Mammary epithelial cell (primary cell): ENCODE results near the gene MCU.

Source experiments
- CTCF ChIP-seq, 2 donors: IDR thresholded peaks in 1 of 2; conservative IDR thresholded peaks in 1 of 2; 2 replicates each; pipeline ENCODE4 v1.5.1; 2011 to 2012; ENCODE audit warnings: inconsistent platforms in 2 of 2, low read length in 2 of 2, mild to moderate bottlenecking in 2 of 2, control low read depth in 1 of 2, low read depth in 1 of 2; ENCODE audit not compliant: insufficient read depth in 1 of 2; ENCODE audit errors: extremely low read depth in 1 of 2
- EZH2 ChIP-seq: IDR thresholded peaks from 2 replicates; pipeline ENCODE4 v1.6.1; 2012; ENCODE audit warnings: low read length, inconsistent platforms, borderline replicate concordance

DNA sequence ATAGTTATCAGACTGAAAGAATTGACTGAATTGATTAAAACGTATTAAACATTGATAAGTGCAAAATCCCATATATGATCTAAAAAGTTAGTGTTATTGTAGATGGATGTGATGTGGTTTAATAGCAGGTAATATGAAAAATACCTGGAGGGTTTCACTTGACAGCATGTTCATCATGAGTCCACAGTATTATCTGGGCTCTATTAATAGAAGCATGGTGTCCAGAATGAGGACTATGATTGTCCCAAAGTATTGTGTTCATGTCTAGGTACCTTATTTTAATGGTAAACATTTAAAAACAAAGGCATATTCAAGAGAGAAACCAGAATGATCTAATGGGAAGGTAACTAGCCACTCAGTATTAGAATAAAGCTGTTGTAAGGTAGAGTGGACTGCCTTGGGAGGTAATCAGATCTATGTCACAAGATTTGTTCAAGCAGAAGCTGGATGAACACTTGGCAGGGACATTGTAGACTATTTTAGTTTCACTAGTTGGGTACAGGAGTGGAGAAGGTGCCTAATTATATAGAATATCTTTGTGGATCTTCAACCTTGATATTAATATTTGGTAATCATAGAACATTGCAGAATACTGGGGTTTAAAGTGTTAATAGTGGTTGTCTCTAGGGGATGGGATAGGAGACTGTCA lies 43.5 kb downstream of the MCU start:
- TF ChIP-seq CTCF (conservative IDR thresholded peaks at IDR 0.05 in 1 of 2, IDR thresholded peaks at IDR 0.05 in 1 of 2; ENCODE audit: extremely low read depth in 1 of 2, insufficient read depth in 1 of 2, low read depth in 1 of 2, low read length in 2 of 2) (no peak), EZH2 (no peak)
